Stimulated activated naive CD4-positive, alpha-beta T cell treated with Interleukin-2 at 50 U/mL for 16 hours (primary cell): ENCODE results near the gene NINL.
"Not testable (repeated sequence)": the region's sequence is repeated elsewhere in the genome, so short reads cannot be mapped to it uniquely, and the experiment has no call there.

Source experiments
- DNase-seq: peaks from one replicate; lab custom pipeline; 2025; lab: John Stamatoyannopoulos, UW

Gene NINL

GRCh38 chr20:25552977-25553376 lies 32.4 kb downstream of the NINL start:
- DNase-seq, result no peak

GRCh38 chr20:25551413-25552215 lies 33.7 kb downstream of the NINL start:
- no peak for DNase-seq

GRCh38 chr20:25550645-25551337 lies 34.5 kb downstream of the NINL start:
- DNase-seq, result not testable (repeated sequence)

DNA sequence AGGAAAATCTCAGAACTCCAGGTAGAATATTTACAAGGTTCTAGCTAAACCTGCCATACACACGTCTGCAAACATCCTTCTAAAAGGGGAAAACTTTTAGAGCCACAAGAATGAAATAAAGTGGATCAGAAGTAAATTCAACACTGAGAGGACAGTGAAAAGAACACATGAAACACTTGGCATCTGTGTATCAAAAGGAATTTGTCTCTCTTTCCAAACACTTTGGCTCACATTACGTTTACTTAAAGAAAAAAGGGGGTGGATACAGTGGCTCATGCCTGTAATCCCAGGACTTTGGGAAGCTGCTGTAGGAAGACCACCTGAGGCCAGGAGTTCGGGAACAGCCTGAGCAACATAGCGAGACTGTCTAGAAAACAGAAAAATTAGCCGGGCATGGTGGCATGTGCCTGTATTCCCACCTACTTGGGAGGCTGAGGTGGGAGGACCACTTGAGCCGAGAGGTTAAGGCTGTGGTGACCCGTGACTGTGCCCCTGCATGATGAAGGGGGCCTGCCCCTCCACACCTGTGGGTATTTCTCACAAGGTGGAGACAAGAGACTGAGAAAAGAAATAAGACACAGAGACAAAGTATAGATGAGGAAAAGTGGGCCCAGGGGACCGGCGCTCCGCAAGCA lies 35.4 kb downstream of the NINL start:
- no peak for DNase-seq

GRCh38 chr20:25549172-25549773 lies 36.1 kb downstream of the NINL start:
- no peak for DNase-seq

DNA sequence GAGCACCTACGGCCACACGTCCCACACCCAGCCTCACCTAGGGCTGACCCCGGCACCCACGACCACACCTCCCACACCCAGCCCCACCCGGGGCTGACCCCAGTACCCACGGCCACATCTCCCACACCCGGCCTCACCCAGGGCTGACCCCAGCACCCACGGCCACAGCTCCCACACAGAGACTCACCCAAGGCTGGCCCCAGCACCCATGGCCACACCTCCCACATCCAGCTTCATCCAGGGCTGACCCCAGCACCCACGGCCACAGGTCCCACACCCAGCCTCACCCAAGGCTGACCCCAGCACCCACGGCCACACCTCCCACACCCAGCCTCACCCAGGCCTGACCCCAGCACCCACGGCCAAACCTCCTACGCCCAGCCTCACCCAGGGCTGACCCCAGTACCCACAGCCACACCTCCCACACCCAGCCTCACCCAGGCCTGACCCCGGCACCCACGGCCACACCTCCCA lies 36.7 kb downstream of the NINL start:
- no peak for DNase-seq

- DNase-seq, result no peak
Observed at GRCh38 chr20:25547999-25548398, 37.3 kb downstream of the NINL start.

DNA sequence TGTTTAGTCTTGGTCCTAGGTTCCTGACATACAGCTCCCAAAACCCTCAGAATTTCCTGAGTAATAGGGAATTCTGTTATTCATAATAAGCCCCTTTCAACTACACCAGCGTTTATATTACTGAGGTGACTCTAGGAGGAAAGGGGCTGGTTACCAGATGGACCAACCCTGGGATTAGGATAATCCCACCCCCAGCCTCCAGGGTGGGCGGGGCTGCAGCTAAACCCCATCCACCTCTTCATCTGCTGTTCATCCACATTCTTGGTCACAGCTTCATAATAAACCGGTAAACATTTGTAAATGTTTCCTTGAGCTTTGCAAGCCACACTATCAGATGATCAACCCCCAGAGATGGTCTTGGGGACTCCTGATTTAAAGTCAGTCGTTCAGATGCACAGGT lies 38.3 kb downstream of the NINL start:
- no peak for DNase-seq

GRCh38 chr20:25546048-25546447 lies 39.3 kb downstream of the NINL start:
- DNase-seq, result no peak

DNA sequence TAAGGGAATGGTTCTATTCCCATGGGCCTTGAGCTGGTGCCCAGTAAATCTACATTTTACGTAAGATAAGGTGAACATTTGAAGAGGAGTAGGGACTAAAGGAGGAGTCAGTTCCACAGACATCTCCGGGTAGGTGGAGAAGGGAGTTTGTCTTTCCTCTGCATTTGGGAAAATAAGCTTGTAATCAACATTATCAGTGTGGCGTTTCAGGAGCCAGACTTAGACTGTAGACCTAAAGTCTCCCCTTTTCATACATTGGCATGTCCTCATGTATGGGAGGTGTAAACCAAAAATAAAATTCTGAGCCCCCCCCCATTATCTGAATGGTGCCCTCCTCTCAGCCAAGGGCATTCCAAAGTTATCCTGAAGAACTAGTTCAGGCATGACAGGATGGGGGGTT lies 40.2 kb downstream of the NINL start:
- DNase-seq, result no peak

- DNase-seq, result no peak
Observed at GRCh38 chr20:25544734-25545133, 40.6 kb downstream of the NINL start.

GRCh38 chr20:25544311-25544710 lies 41.0 kb downstream of the NINL start:
- DNase-seq, result no peak

DNA sequence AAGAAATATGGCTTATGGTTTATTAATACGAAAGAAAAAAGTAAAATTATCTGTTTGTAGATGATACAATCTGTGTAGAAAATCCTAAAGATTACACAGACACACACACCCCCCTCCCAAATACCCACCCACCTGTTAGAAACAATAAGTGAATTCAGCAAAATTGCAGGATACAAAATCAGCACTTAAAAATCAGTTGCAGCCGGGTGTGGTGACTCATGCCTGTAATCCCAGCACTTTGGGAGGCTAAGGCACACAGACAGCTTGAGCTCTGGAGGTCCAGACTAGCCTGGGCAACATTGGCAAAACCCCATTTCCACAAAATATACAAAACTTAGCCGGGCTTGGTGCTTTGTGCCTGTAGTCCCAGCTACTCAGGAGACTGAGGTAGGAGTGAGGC lies 42.3 kb downstream of the NINL start:
- no peak for DNase-seq

- no peak for DNase-seq
Observed at GRCh38 chr20:25541676-25542075, 43.7 kb downstream of the NINL start.

- DNase-seq, result no peak
Observed at GRCh38 chr20:25539742-25540672, 45.3 kb downstream of the NINL start.

DNA sequence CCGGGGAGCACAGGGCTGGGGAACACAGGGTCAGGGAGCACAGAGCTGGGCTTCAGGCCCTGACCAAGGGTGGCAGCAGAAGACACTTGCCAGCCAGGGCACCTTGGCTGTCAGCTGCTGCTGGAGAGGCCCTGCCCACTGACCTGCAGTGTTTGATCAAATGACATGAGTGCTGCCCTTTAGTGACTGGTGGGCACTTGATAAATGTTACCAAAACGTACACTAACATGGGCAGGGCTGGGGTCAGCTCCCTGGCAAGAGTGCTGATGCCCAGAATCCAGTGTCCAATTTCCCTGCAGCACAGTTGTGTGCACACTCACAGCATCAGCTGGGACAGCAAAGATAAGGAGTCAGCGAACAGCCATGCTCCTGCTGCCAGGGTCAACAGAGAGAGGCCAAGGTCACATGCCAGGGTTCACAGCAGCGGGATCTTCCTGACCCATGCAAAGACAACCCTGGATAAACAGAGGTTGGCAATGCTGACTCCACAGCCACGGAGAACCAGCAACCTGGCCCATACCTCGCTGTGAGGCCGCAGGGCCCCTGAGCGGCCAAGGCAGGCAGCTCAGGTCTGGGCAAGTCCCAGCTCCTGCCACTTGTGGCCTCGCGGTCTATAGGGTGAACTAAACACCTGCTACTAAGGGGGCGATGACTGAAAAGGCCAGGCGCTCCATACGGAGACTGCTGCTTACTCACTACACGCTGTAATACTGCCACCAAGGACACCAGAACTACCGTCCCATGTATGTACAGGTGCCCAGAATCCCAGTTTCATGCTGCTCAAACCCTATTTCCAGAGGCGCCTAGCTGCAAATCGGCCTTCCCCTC lies 46.3 kb downstream of the NINL start:
- no peak for DNase-seq

DNA sequence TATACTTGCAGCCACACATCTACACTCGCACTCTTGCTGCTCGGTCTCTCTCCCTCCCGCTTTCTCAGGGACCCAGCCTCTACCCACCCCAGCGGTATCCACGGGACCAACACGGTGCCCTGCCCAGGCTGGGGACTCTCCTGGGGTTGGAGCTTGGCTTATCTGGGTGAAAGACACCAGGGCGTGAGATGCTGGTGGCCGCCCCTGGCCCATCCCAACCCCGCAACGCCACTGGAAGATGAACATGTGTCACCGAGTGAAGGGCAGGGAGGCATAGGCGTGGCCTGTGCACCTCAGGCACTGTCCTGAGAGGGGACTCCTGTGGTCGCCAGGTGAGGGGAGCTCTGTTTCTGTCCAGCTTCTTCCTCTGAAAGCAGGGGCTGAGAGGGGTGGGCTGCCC lies 47.4 kb downstream of the NINL start:
- DNase-seq, result no peak

- no peak for DNase-seq
Observed at GRCh38 chr20:25535762-25536161, 49.6 kb downstream of the NINL start.

- DNase-seq, result no peak
Observed at GRCh38 chr20:25534845-25535244, 50.5 kb downstream of the NINL start.

DNA sequence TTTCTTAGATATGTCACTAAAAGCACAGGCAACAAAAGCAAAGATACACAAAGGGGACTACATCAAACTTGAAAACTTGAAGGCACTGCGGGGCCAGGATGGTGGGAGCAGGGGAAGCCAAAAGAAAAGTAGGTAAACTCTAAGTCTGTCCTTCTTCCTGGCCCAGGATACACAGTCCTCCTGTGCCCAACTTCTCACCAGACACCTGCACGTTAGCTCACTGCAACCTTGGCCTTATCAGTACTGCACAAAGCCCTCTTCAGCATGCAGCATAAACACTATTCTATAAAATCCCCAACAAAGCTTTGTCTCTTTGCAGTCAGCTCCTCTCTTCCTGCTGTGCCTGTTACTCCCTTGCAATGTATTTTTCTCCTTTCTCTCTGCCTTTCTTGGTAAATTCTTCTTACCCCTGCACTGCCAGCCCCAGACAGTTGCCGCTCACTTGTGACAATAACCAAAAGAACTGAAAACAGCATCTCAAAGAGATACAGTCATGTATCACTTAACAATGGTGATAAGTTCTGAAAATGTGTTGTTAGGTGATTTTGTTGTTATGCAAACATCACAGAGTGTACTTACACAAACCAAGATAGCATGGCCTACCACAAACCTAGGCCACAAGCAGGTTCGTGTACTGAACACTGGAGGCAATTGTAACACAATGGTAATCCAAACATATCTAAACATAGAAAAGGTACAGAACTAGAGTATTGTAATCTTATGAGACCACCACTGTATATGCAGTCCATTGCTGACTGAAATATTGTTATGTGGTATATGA lies 51.2 kb downstream of the NINL start:
- DNase-seq, result no peak
